Endothelial cell of umbilical vein (primary cell): ENCODE results near the gene CNOT11. TPM values are rescaled to one million over a fixed set of nuclear protein-coding genes. Genes with fewer than 3 reads are reported as not detected.

ENCODE experiments used
- BruUV-seq: library from RNA; stranded (reverse); fragments of 400-500 nt; replicated peaks from 2 replicates; lab custom pipeline; 2021; lab: Mats Ljungman, UMichigan
- CTCF ChIA-PET: fragments of 300-600, 350-600 bp; sonication (Branson Sonifier 250); formaldehyde crosslinking; loops from one replicate; lab custom pipeline; 2021; ENCODE audit warnings: antibody characterized with exemption, inconsistent platforms; lab: Charles Lee
- POLR2A ChIA-PET: fragments of 300-600, 350-600 bp; sonication (Branson Sonifier 250); formaldehyde crosslinking; loops from one replicate; lab custom pipeline; 2021; ENCODE audit warnings: antibody characterized with exemption, inconsistent platforms; lab: Charles Lee
- DNase-seq: peaks from one replicate; pipeline ENCODE4 v3.0.0-alpha.2; 2011; ENCODE audit warnings: low read depth, low spot score
- FAIRE-seq: peaks from 2 replicates; lab custom pipeline; 2011; peaks lifted over from hg19 to GRCh38; lab: Jason Lieb, UNC
- H2AFZ ChIP-seq: 2 replicates; pipeline ENCODE4 v1.6.0; 2012; ENCODE audit warnings: low read depth, low read length, control low read depth, inconsistent platforms
- H3K27ac ChIP-seq: 2 replicates; pipeline ENCODE4 v1.5.1; 2011; ENCODE audit warnings: low read depth, mild to moderate bottlenecking, control low read depth, low read length, moderate library complexity; ENCODE audit not compliant: insufficient read depth
- H3K27me3 ChIP-seq, 2 experiments: 2 replicates each; pipeline versions ENCODE4 v1.6.0 to v1.6.1; 2011; ENCODE audit warnings: low read length in 2 of 2, mixed read lengths in 1 of 2; ENCODE audit not compliant: control insufficient read depth in 2 of 2, insufficient read depth in 2 of 2
- H3K36me3 ChIP-seq, 2 experiments: 2 replicates in 1 of 2; 3 replicates in 1 of 2; pipeline ENCODE4 v1.5.1; 2011; ENCODE audit warnings: low read length in 2 of 2, mild to moderate bottlenecking in 1 of 2, moderate library complexity in 1 of 2; ENCODE audit not compliant: control insufficient read depth in 2 of 2, insufficient read depth in 2 of 2; ENCODE audit errors: extremely low read depth in 1 of 2
- H3K4me1 ChIP-seq: 3 replicates; pipeline ENCODE4 v1.5.1; 2011; ENCODE audit warnings: mild to moderate bottlenecking, low read length; ENCODE audit not compliant: control insufficient read depth, insufficient read depth; ENCODE audit errors: extremely low read depth
- H3K4me2 ChIP-seq: 2 replicates; pipeline ENCODE4 v1.6.1; 2011; ENCODE audit warnings: low read length, control low read depth, mixed read lengths; ENCODE audit not compliant: insufficient read depth
- H3K4me3 ChIP-seq, 3 experiments: fragments of 200-600 bp in 1 of 3; sonication (generic), shearing (Covaris generic) in 1 of 3; replicated peaks in 1 of 3; 2 replicates each; pipeline ENCODE4 v1.5.1; 2011 to 2016; ENCODE audit warnings: control low read depth in 3 of 3, low read length in 3 of 3, mild to moderate bottlenecking in 2 of 3, inconsistent platforms in 1 of 3, low read depth in 1 of 3, moderate library complexity in 1 of 3; ENCODE audit not compliant: insufficient read depth in 1 of 3
- H3K79me2 ChIP-seq: 2 replicates; pipeline ENCODE4 v1.6.0; 2012; ENCODE audit warnings: low read length, inconsistent platforms; ENCODE audit not compliant: control insufficient read depth, insufficient read depth
- H3K9ac ChIP-seq: replicated peaks from 2 replicates; pipeline ENCODE3; 2011; ENCODE audit warnings: low read length, control low read depth; ENCODE audit not compliant: insufficient read depth; ENCODE audit errors: extremely low read depth
- H3K9me1 ChIP-seq: replicated peaks from 3 replicates; pipeline ENCODE4 v1.6.0; 2011; ENCODE audit warnings: mild to moderate bottlenecking, low read length; ENCODE audit not compliant: control insufficient read depth, insufficient read depth; ENCODE audit errors: extremely low read depth
- H3K9me3 ChIP-seq: replicated peaks from 2 replicates; pipeline ENCODE4 v1.5.1; 2012; ENCODE audit warnings: low read length, inconsistent platforms; ENCODE audit not compliant: control insufficient read depth, insufficient read depth
- H4K20me1 ChIP-seq: replicated peaks from 2 replicates; pipeline ENCODE3; 2011; ENCODE audit warnings: mild to moderate bottlenecking, low read length; ENCODE audit not compliant: control insufficient read depth, insufficient read depth; ENCODE audit errors: extremely low read depth
- EZH2 ChIP-seq: IDR thresholded peaks from 2 replicates; pipeline ENCODE4 v1.6.1; 2012; ENCODE audit warnings: borderline replicate concordance, low read depth, mild to moderate bottlenecking, moderate library complexity, low read length, inconsistent platforms; ENCODE audit not compliant: severe bottlenecking
- FOS ChIP-seq: IDR thresholded peaks from 2 replicates; pipeline ENCODE4 v1.6.1; 2011; ENCODE audit warnings: mild to moderate bottlenecking, low read length, moderate library complexity, borderline replicate concordance; ENCODE audit not compliant: insufficient read depth
- GATA2 ChIP-seq: IDR thresholded peaks from 2 replicates; pipeline ENCODE4 v1.7.0; 2011; ENCODE audit warnings: low read depth, mild to moderate bottlenecking, moderate library complexity, mixed read lengths, low read length; ENCODE audit not compliant: insufficient read length, insufficient read depth
- JUN ChIP-seq: IDR thresholded peaks from 2 replicates; pipeline ENCODE4 v1.6.1; 2011; ENCODE audit warnings: borderline replicate concordance, low read depth; ENCODE audit not compliant: insufficient read length, insufficient read depth
- MYC ChIP-seq: IDR thresholded peaks from one replicate; pipeline ENCODE4 v1.6.1; 2011; ENCODE audit warnings: mild to moderate bottlenecking, low read depth, low read length
- POLR2A ChIP-seq: IDR thresholded peaks from 2 replicates; pipeline ENCODE4 v1.6.1; 2012; ENCODE audit warnings: low read depth, mild to moderate bottlenecking, control low read depth, low read length
- POLR2AphosphoS5 ChIP-seq: IDR thresholded peaks from 2 replicates; pipeline ENCODE4 v1.6.1; 2012; ENCODE audit warnings: low read depth, mild to moderate bottlenecking, control low read depth, low read length, moderate library complexity; ENCODE audit not compliant: insufficient read depth
- dilution Hi-C: fragments of 300-500 bp; cut with MboI; formaldehyde crosslinking; loops from one replicate; pipeline ENCODE4 v1.15.0; 2019; ENCODE audit warnings: low sequenced_read_pairs; ENCODE audit not compliant: extremely low pct_ligation_motif_present
- intact Hi-C: fragments of 100-400 bp; cut with micrococcal nuclease; formaldehyde crosslinking; loops from one replicate; pipeline ENCODE4 v1.10.0; 2022
- polyA plus RNA-seq, 4 experiments: library from polyadenylated mRNA; depleted of rRNA in 3 of 4; stranded (reverse) in 3 of 4; unstranded in 1 of 4; fragments of >200 nt; gene quantifications; 2 replicates each; pipeline versions ENCODE4 v1.2.1 to v1.2.3, GENCODE V29; 2011 to 2012; ENCODE audit warnings: missing spikeins in 1 of 4
- total RNA-seq: library from RNA; stranded (reverse); gene quantifications from 2 replicates; pipeline ENCODE4 v1.2.3, GENCODE V29; 2021
- TF ChIP-seq, protein P1 (sequence below): IDR thresholded peaks from 2 replicates; pipeline ENCODE4 v1.6.1; 2011; ENCODE audit not compliant: insufficient read depth, insufficient read length
- TF ChIP-seq, protein P2 (sequence below), 2 donors: IDR thresholded peaks; 1 replicate in 1 of 2; 2 replicates in 1 of 2; pipeline ENCODE4 v1.5.1; 2011; ENCODE audit warnings: low read length in 2 of 2, mild to moderate bottlenecking in 2 of 2, moderate library complexity in 2 of 2, control low read depth in 1 of 2, inconsistent platforms in 1 of 2, low read depth in 1 of 2; ENCODE audit not compliant: insufficient read depth in 1 of 2; ENCODE audit errors: extremely low read depth in 1 of 2

CNOT11 gene
- total and polyA plus RNA-seq, 2 donors (not counting 3 experiments of a cell fraction or from before 2014, with no cell fraction given): 40.5 to 44.3 TPM

DNA sequence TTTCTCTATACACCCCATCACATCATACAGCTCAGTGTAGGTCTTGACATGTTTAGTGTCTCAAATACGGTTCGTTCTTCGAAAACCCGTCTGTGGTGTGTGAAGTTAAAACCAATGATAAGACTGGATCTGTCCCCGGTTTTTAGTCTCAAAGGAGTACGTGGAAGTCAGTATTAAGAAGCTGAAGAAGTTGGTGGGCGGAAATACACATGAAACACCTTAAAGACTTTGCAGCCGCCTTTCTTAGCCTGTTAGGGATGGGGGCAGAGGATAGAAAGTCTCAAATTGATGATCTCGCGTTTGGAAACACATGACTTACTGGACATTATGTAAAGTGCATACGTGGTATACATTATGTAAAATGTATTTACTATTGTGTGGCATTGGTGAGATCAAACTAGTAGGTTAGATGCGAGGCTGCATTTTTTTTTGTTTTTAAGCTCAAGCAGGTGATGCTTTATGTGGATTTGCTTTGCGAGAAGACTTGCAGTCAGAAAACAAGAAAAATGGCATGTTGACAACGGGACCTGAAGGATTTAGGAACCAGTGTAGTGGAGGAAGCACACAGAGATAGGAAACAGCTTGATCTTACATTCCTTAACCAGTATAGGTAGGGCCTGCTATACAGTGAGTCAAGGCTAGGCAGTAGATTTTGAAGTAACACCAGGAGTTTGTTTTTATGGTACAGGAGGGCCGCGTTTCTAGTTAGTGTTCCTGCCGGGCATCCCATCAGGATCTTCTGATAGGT lies 1.2 kb downstream of the CNOT11 start:
- H3K4me2 ChIP-seq: peak overlapping the region; percentile 91
- H3K4me3 ChIP-seq: peak overlapping the region; percentile 65 to 94 (median 88)
- no peak for FAIRE-seq
- peaks cover 0 to 1% of the 10 kb centered on the region in 2 experiments for H3K36me3 ChIP-seq
- no peaks in the 10 kb centered on the region for H3K27me3 ChIP-seq
- peaks cover 18% of the 10 kb centered on the region for H3K4me1 ChIP-seq
- dilution Hi-C loops (no loop called here), intact Hi-C loops (loop anchor here (2.0 to 5.0 kb wide), 3 partner anchors 53 to 242 kb away; partner anchors contain the start of gene CREG2)
- peak overlapping the region; percentile 89 for H3K27ac ChIP-seq
- TSS peak; percentile 66 for BruUV-seq
- ChIA-PET CTCF (interaction anchor here (0.6 to 2.8 kb wide), 3 partner anchors 9 to 88 kb away, joined by 3 to 13 read pairs (median 8); no protein-coding TSS in a partner anchor), POLR2A (no interaction called here)
- H3K79me2 ChIP-seq: peaks cover 39% of the 10 kb centered on the region
- H3K9me1 ChIP-seq: no peaks in the 10 kb centered on the region
- no peaks in the 10 kb centered on the region for H3K9me3 ChIP-seq
- no peaks in the 10 kb centered on the region for H4K20me1 ChIP-seq
- TF ChIP-seq JUN: no peak
- no peak for TF ChIP-seq POLR2AphosphoS5
- TF ChIP-seq FOS: no peak
- TF ChIP-seq, protein P1, sequence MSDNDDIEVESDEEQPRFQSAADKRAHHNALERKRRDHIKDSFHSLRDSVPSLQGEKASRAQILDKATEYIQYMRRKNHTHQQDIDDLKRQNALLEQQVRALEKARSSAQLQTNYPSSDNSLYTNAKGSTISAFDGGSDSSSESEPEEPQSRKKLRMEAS: no peak
- TF ChIP-seq, protein P2, sequence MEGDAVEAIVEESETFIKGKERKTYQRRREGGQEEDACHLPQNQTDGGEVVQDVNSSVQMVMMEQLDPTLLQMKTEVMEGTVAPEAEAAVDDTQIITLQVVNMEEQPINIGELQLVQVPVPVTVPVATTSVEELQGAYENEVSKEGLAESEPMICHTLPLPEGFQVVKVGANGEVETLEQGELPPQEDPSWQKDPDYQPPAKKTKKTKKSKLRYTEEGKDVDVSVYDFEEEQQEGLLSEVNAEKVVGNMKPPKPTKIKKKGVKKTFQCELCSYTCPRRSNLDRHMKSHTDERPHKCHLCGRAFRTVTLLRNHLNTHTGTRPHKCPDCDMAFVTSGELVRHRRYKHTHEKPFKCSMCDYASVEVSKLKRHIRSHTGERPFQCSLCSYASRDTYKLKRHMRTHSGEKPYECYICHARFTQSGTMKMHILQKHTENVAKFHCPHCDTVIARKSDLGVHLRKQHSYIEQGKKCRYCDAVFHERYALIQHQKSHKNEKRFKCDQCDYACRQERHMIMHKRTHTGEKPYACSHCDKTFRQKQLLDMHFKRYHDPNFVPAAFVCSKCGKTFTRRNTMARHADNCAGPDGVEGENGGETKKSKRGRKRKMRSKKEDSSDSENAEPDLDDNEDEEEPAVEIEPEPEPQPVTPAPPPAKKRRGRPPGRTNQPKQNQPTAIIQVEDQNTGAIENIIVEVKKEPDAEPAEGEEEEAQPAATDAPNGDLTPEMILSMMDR (IDR thresholded peaks at IDR 0.05; ENCODE audit: extremely low read depth in 1 of 2, insufficient read depth in 1 of 2, low read depth in 1 of 2, low read length in 2 of 2): no peak
- TF ChIP-seq MYC: no peak
- no peak for TF ChIP-seq GATA2
- no peak for TF ChIP-seq POLR2A
- no peak for TF ChIP-seq EZH2
- H3K9ac ChIP-seq: peak overlapping the region; percentile 97
- no peak overlapping the region for H2AFZ ChIP-seq
- DNase-seq: peak; percentile 40
